Stimulated activated naive CD8-positive, alpha-beta T cell treated with anti-CD3 and anti-CD28 coated beads, Interleukin-15, Interleukin-2, amounts not matched to agents 100 U/mL and 50 U/mL, for 24 hours (primary cell): Measurements from ENCODE around the gene GNAO1.

Experiments
- ATAC-seq: fragments of 150-1000 bp; cut with Tn5 transposase; one replicate; pipeline ENCODE4 v1.10.0; 2021
- DNase-seq: peaks from one replicate; pipeline ENCODE4 v3.0.0; 2021

Gene GNAO1

GRCh38 chr16:56198006-56198754, 6.9 kb downstream of the GNAO1 start:
- no peak for DNase-seq
- peak; percentile 37 for ATAC-seq

GRCh38 chr16:56198755-56199114, 7.4 kb downstream of the GNAO1 start:
- peak; percentile 15 for DNase-seq

GRCh38 chr16:56199164-56199563, 7.9 kb downstream of the GNAO1 start:
- ATAC-seq (peak; percentile 74), DNase-seq (peak; percentile 33)

More at GRCh38 chr16:56198755-56199114, 7.4 kb downstream of the GNAO1 start:
- peak; percentile 1 for ATAC-seq

- no peak for ATAC-seq
- no peak for DNase-seq
Observed at GRCh38 chr16:56201030-56201429, 9.7 kb downstream of the GNAO1 start.

GRCh38 chr16:56202036-56202435, 10.7 kb downstream of the GNAO1 start:
- ATAC-seq (peak; percentile 41), DNase-seq (peak; percentile 21)

- DNase-seq: peak; percentile 61
- peak; percentile 72 for ATAC-seq
Observed at GRCh38 chr16:56203052-56203451, 11.8 kb downstream of the GNAO1 start.

- DNase-seq (no peak), ATAC-seq (no peak)
Observed at GRCh38 chr16:56204816-56205215, 13.5 kb downstream of the GNAO1 start.

GRCh38 chr16:56206951-56207350, 15.7 kb downstream of the GNAO1 start:
- DNase-seq: no peak
- no peak for ATAC-seq

- no peak for DNase-seq
- ATAC-seq: no peak
Observed at GRCh38 chr16:56207421-56207820, 16.1 kb downstream of the GNAO1 start.

- DNase-seq (no peak), ATAC-seq (no peak)
Observed at GRCh38 chr16:56211435-56211981, 20.2 kb downstream of the GNAO1 start.

GRCh38 chr16:56212144-56212543, 20.9 kb downstream of the GNAO1 start:
- ATAC-seq (no peak), DNase-seq (no peak)

- no peak for ATAC-seq
- no peak for DNase-seq
Observed at GRCh38 chr16:56221995-56222394, 30.7 kb downstream of the GNAO1 start.

GRCh38 chr16:56222474-56222997, 31.2 kb downstream of the GNAO1 start:
- no peak for DNase-seq
- ATAC-seq: no peak

- DNase-seq: no peak
- no peak for ATAC-seq
Observed at GRCh38 chr16:56225017-56225742, 33.9 kb downstream of the GNAO1 start.

- peak; percentile 3 for ATAC-seq
Observed at GRCh38 chr16:56226187-56226586, 34.9 kb downstream of the GNAO1 start.

GRCh38 chr16:56226845-56227525, 35.7 kb downstream of the GNAO1 start:
- ATAC-seq (no peak), DNase-seq (no peak)

More at GRCh38 chr16:56226187-56226586, 34.9 kb downstream of the GNAO1 start:
- DNase-seq: no peak

- ATAC-seq: no peak
- no peak for DNase-seq
Observed at GRCh38 chr16:56227936-56228335, 36.6 kb downstream of the GNAO1 start.

GRCh38 chr16:56228476-56228875, 37.2 kb downstream of the GNAO1 start:
- no peak for DNase-seq
- no peak for ATAC-seq

- DNase-seq (no peak), ATAC-seq (no peak)
Observed at GRCh38 chr16:56233795-56234566, 42.7 kb downstream of the GNAO1 start.

- no peak for ATAC-seq
- DNase-seq: no peak
Observed at GRCh38 chr16:56234737-56235136, 43.4 kb downstream of the GNAO1 start.

- ATAC-seq: no peak
Observed at GRCh38 chr16:56237451-56237930, 46.2 kb downstream of the GNAO1 start.

GRCh38 chr16:56238188-56238587, 46.9 kb downstream of the GNAO1 start:
- no peak for DNase-seq
- no peak for ATAC-seq

More at GRCh38 chr16:56237451-56237930, 46.2 kb downstream of the GNAO1 start:
- DNase-seq: no peak
